ENCODE data around the gene HSPBP1.

GRCh38 chr19:55232286-55232602 is 47.7 kb downstream of the HSPBP1 start:
- no peak for TF ChIP-seq CTCF (IDR thresholded peaks at IDR 0.05)
- no peak for TF ChIP-seq POLR2A (IDR thresholded peaks at IDR 0.05)

Data from adrenal gland (tissue), 5 donors.